Activated CD8-positive, alpha-beta T cell treated with anti-CD3 and anti-CD28 coated beads for 36 hours (primary cell): ENCODE results near the gene MORF4L2. TPM values are rescaled to one million over a fixed set of nuclear protein-coding genes. Genes with fewer than 3 reads are reported as not detected.

Experiments
- ATAC-seq: fragments of 200-7000 bp; cut with Tn5 transposase; one replicate; pipeline ENCODE4 v1.10.0; 2021; ENCODE audit warnings: mild to moderate bottlenecking, moderate library complexity
- CTCF ChIA-PET: fragments of 350-600 bp; sonication (Branson Sonifier 250); formaldehyde crosslinking; loops from one replicate; lab custom pipeline; 2021; ENCODE audit warnings: antibody characterized with exemption; lab: Charles Lee
- POLR2A ChIA-PET: fragments of 350-600 bp; sonication (Branson Sonifier 250); formaldehyde crosslinking; loops from one replicate; lab custom pipeline; 2021; ENCODE audit warnings: antibody characterized with exemption; lab: Charles Lee
- DNase-seq: peaks from one replicate; pipeline ENCODE4 v3.0.0-alpha.2; 2020
- H3K27ac Mint-ChIP-seq: one replicate; pipeline ENCODE4 v1.8.0; 2021; ENCODE audit warnings: mild to moderate bottlenecking, mixed read lengths
- H3K27me3 Mint-ChIP-seq: one replicate; pipeline ENCODE4 v1.8.0; 2021; ENCODE audit warnings: mixed read lengths
- H3K36me3 Mint-ChIP-seq: one replicate; pipeline ENCODE4 v1.8.0; 2021; ENCODE audit warnings: low read depth, mixed read lengths
- H3K4me1 Mint-ChIP-seq: one replicate; pipeline ENCODE4 v1.8.0; 2021; ENCODE audit warnings: low read depth, mixed read lengths
- H3K4me3 Mint-ChIP-seq: one replicate; pipeline ENCODE4 v1.8.0; 2021; ENCODE audit warnings: mild to moderate bottlenecking, moderate library complexity, mixed read lengths
- H3K9me3 Mint-ChIP-seq: one replicate; pipeline ENCODE4 v1.8.0; 2021; ENCODE audit warnings: mixed read lengths
- CTCF ChIP-seq: fragments of 200-600 bp; IDR thresholded peaks from one replicate; pipeline ENCODE4 v1.8.0; 2022; ENCODE audit warnings: antibody characterized with exemption, mild to moderate bottlenecking
- intact Hi-C: fragments of 100-400 bp; cut with micrococcal nuclease; formaldehyde crosslinking; loops from one replicate; pipeline ENCODE4 v1.10.0; 2022
- total RNA-seq, 2 experiments: library from RNA; stranded (reverse); gene quantifications; one replicate each; pipeline ENCODE4 v1.2.3, GENCODE V29; 2021

MORF4L2 gene
- total RNA-seq, 2 experiments from 2014 or later, result 234 to 239 TPM

GRCh38 chrX:103699243-103699642 lies 12.7 kb upstream of the MORF4L2 start:
- intact Hi-C loops, result no loop called here

GRCh38 chrX:103697687-103698086 lies 11.2 kb upstream of the MORF4L2 start:
- intact Hi-C loops, result no loop called here
- CTCF ChIA-PET, result no interaction called here
- H3K4me3 Mint-ChIP-seq, result no peak overlapping the region

More at GRCh38 chrX:103699243-103699642, 12.7 kb upstream of the MORF4L2 start:
- ChIA-PET POLR2A (no interaction called here), CTCF (no interaction called here)
- no peaks in the 10 kb centered on the region for H3K9me3 Mint-ChIP-seq
- peaks cover 6% of the 10 kb centered on the region for H3K4me1 Mint-ChIP-seq
- no peak overlapping the region for H3K4me3 Mint-ChIP-seq
- ATAC-seq (no peak), DNase-seq (no peak)
- H3K27me3 Mint-ChIP-seq, result peaks cover 10% of the 10 kb centered on the region
- TF ChIP-seq CTCF, result no peak
- no peak overlapping the region for H3K27ac Mint-ChIP-seq
- H3K36me3 Mint-ChIP-seq, result no peaks in the 10 kb centered on the region

GRCh38 chrX:103691059-103691458 lies 4.6 kb upstream of the MORF4L2 start:
- H3K4me3 Mint-ChIP-seq, result no peak overlapping the region
- intact Hi-C loops, result no loop called here
- H3K27me3 Mint-ChIP-seq, result no peaks in the 10 kb centered on the region
- no peak for DNase-seq
- H3K27ac Mint-ChIP-seq, result no peak overlapping the region
- no peaks in the 10 kb centered on the region for H3K36me3 Mint-ChIP-seq
- CTCF ChIA-PET, result interaction anchor here (1.3 to 1.6 kb wide), 4 partner anchors 20 to 158 kb away, joined by 3 to 10 read pairs (median 3); partner anchors contain the start of gene TMEM31
- no peak for TF ChIP-seq CTCF
- POLR2A ChIA-PET, result no interaction called here
- ATAC-seq, result no peak
- peaks cover 9% of the 10 kb centered on the region for H3K4me1 Mint-ChIP-seq
- H3K9me3 Mint-ChIP-seq, result no peaks in the 10 kb centered on the region

More at GRCh38 chrX:103697687-103698086, 11.2 kb upstream of the MORF4L2 start:
- Mint-ChIP-seq H3K9me3 (no peaks in the 10 kb centered on the region), H3K36me3 (no peaks in the 10 kb centered on the region), H3K27me3 (peaks cover 10% of the 10 kb centered on the region), H3K27ac (no peak overlapping the region), H3K4me1 (peaks cover 6% of the 10 kb centered on the region)
- TF ChIP-seq CTCF, result no peak
- ATAC-seq (no peak), DNase-seq (no peak)
- POLR2A ChIA-PET, result no interaction called here

GRCh38 chrX:103688946-103689345 lies 2.4 kb upstream of the MORF4L2 start:
- ChIA-PET POLR2A (interaction anchor here (1.0 kb wide), 1 partner anchor 19 kb away, joined by 3 read pairs; no protein-coding TSS in a partner anchor), CTCF (interaction anchor here (1.5 kb wide), 1 partner anchor 86 kb away, joined by 5 read pairs; no protein-coding TSS in a partner anchor)
- Mint-ChIP-seq H3K36me3 (peaks cover 11% of the 10 kb centered on the region), H3K27ac (no peak overlapping the region), H3K4me1 (peaks cover 9% of the 10 kb centered on the region), H3K4me3 (no peak overlapping the region), H3K27me3 (no peaks in the 10 kb centered on the region), H3K9me3 (no peaks in the 10 kb centered on the region)
- DNase-seq, result no peak
- ATAC-seq, result no peak
- TF ChIP-seq CTCF, result peak; percentile 47
- intact Hi-C loops, result loop anchor here (5.0 to 10.0 kb wide), 3 partner anchors 54 to 154 kb away; no protein-coding TSS in a partner anchor

- no peaks in the 10 kb centered on the region for H3K9me3 Mint-ChIP-seq
- H3K27ac Mint-ChIP-seq, result no peak overlapping the region
- no peak for ATAC-seq
- peaks cover 18% of the 10 kb centered on the region for H3K36me3 Mint-ChIP-seq
- H3K27me3 Mint-ChIP-seq, result no peaks in the 10 kb centered on the region
- intact Hi-C loops, result loop anchor here (5.0 to 10.0 kb wide), 3 partner anchors 53 to 153 kb away; no protein-coding TSS in a partner anchor
- peaks cover 14% of the 10 kb centered on the region for H3K4me1 Mint-ChIP-seq
- no peak overlapping the region for H3K4me3 Mint-ChIP-seq
- peak; percentile 33 for TF ChIP-seq CTCF
- ChIA-PET CTCF (interaction anchor here (0.8 kb wide), 1 partner anchor 117 kb away, joined by 3 read pairs; no protein-coding TSS in a partner anchor), POLR2A (interaction anchor here (1.0 kb wide), 1 partner anchor 21 kb away, joined by 3 read pairs; no protein-coding TSS in a partner anchor)
- peak; percentile 58 for DNase-seq
These were observed 1.2 kb upstream of the MORF4L2 start for GRCh38 chrX:103687696-103688201.
